Activated B cell treated with CpG ODN at 0.5 μM for 24 hours (primary cell): ENCODE data around the gene ALDH3A2. TPM values are rescaled to one million over a fixed set of nuclear protein-coding genes. Genes with fewer than 3 reads are reported as not detected.

Experiments used
- ATAC-seq: fragments of 200-7000 bp; cut with Tn5 transposase; one replicate; pipeline ENCODE4 v1.10.0; 2021; ENCODE audit warnings: low read depth, mild to moderate bottlenecking, moderate library complexity
- CTCF ChIA-PET: fragments of 350-600 bp; sonication (Branson Sonifier 250); formaldehyde crosslinking; loops from one replicate; lab custom pipeline; 2021; ENCODE audit warnings: antibody characterized with exemption; lab: Charles Lee
- POLR2A ChIA-PET: fragments of 350-600 bp; sonication (Branson Sonifier 250); formaldehyde crosslinking; loops from one replicate; lab custom pipeline; 2021; ENCODE audit warnings: antibody characterized with exemption; lab: Charles Lee
- DNase-seq: peaks from one replicate; pipeline ENCODE4 v3.0.0; 2022
- H3K27ac Mint-ChIP-seq: one replicate; pipeline ENCODE4 v1.8.0; 2020; ENCODE audit warnings: mixed read lengths
- H3K27me3 Mint-ChIP-seq: one replicate; pipeline ENCODE4 v1.8.0; 2021; ENCODE audit warnings: mixed read lengths
- H3K36me3 Mint-ChIP-seq: one replicate; pipeline ENCODE4 v1.8.0; 2021; ENCODE audit warnings: low read depth, mixed read lengths
- H3K4me1 Mint-ChIP-seq: one replicate; pipeline ENCODE4 v1.8.0; 2021; ENCODE audit warnings: mixed read lengths
- H3K4me3 Mint-ChIP-seq: one replicate; pipeline ENCODE4 v1.8.0; 2020; ENCODE audit warnings: mild to moderate bottlenecking, mixed read lengths
- H3K9me3 Mint-ChIP-seq: one replicate; pipeline ENCODE4 v1.8.0; 2020; ENCODE audit warnings: mixed read lengths
- intact Hi-C: fragments of 100-400 bp; cut with micrococcal nuclease; formaldehyde crosslinking; loops from one replicate; pipeline ENCODE4 v1.15.1; 2024
- total RNA-seq: library from RNA; stranded (reverse); gene quantifications from 2 replicates; pipeline ENCODE4 v1.2.3, GENCODE V29; 2022
- TF ChIP-seq, protein P1 (sequence below): fragments of 200-600 bp; IDR thresholded peaks from one replicate; pipeline ENCODE4 v1.8.0; 2022; ENCODE audit warnings: antibody characterized with exemption, mild to moderate bottlenecking

Gene ALDH3A2
- total RNA-seq, 1 donor from 2014 or later, result 18.3 TPM

GRCh38 chr17:19618015-19618414 lies 30.5 kb upstream of the ALDH3A2 start:
- no peaks in the 10 kb centered on the region for H3K27me3 Mint-ChIP-seq
- TF ChIP-seq, protein P1, sequence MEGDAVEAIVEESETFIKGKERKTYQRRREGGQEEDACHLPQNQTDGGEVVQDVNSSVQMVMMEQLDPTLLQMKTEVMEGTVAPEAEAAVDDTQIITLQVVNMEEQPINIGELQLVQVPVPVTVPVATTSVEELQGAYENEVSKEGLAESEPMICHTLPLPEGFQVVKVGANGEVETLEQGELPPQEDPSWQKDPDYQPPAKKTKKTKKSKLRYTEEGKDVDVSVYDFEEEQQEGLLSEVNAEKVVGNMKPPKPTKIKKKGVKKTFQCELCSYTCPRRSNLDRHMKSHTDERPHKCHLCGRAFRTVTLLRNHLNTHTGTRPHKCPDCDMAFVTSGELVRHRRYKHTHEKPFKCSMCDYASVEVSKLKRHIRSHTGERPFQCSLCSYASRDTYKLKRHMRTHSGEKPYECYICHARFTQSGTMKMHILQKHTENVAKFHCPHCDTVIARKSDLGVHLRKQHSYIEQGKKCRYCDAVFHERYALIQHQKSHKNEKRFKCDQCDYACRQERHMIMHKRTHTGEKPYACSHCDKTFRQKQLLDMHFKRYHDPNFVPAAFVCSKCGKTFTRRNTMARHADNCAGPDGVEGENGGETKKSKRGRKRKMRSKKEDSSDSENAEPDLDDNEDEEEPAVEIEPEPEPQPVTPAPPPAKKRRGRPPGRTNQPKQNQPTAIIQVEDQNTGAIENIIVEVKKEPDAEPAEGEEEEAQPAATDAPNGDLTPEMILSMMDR, result no peak
- intact Hi-C loops, result no loop called here
- POLR2A ChIA-PET, result no interaction called here
- no peaks in the 10 kb centered on the region for H3K4me1 Mint-ChIP-seq
- ATAC-seq (no peak), DNase-seq (no peak)
- no peak overlapping the region for H3K27ac Mint-ChIP-seq
- CTCF ChIA-PET, result no interaction called here
- H3K9me3 Mint-ChIP-seq, result peaks cover 27% of the 10 kb centered on the region
- H3K4me3 Mint-ChIP-seq, result no peak overlapping the region
- H3K36me3 Mint-ChIP-seq, result peaks cover 13% of the 10 kb centered on the region

- peaks cover 27% of the 10 kb centered on the region for H3K9me3 Mint-ChIP-seq
- H3K27ac Mint-ChIP-seq, result no peak overlapping the region
- H3K27me3 Mint-ChIP-seq, result peaks cover 5% of the 10 kb centered on the region
- no peak for DNase-seq
- H3K4me3 Mint-ChIP-seq, result no peak overlapping the region
- H3K4me1 Mint-ChIP-seq, result no peaks in the 10 kb centered on the region
- no peak for ATAC-seq
- ChIA-PET POLR2A (no interaction called here), CTCF (no interaction called here)
- peaks cover 13% of the 10 kb centered on the region for H3K36me3 Mint-ChIP-seq
- TF ChIP-seq, protein P1, result no peak
- intact Hi-C loops, result no loop called here
Observed at GRCh38 chr17:19619705-19620325, 28.7 kb upstream of the ALDH3A2 start.

- DNase-seq (no peak), ATAC-seq (no peak)
- Mint-ChIP-seq H3K4me3 (no peak overlapping the region), H3K27ac (no peak overlapping the region), H3K9me3 (peaks cover 27% of the 10 kb centered on the region), H3K4me1 (no peaks in the 10 kb centered on the region), H3K27me3 (peaks cover 8% of the 10 kb centered on the region), H3K36me3 (peaks cover 13% of the 10 kb centered on the region)
- TF ChIP-seq, protein P1, result no peak
- intact Hi-C loops, result no loop called here
- CTCF ChIA-PET, result no interaction called here
- POLR2A ChIA-PET, result no interaction called here
Observed at GRCh38 chr17:19621697-19622096, 26.9 kb upstream of the ALDH3A2 start.

GRCh38 chr17:19626079-19626478 lies 22.5 kb upstream of the ALDH3A2 start:
- no peak overlapping the region for H3K27ac Mint-ChIP-seq
- H3K9me3 Mint-ChIP-seq, result peaks cover 2% of the 10 kb centered on the region
- H3K4me1 Mint-ChIP-seq, result no peaks in the 10 kb centered on the region
- DNase-seq (no peak), ATAC-seq (no peak)
- H3K4me3 Mint-ChIP-seq, result no peak overlapping the region
- ChIA-PET CTCF (interaction anchor here (0.7 kb wide), 1 partner anchor 10 kb away, joined by 3 read pairs; no protein-coding TSS in a partner anchor), POLR2A (no interaction called here)
- intact Hi-C loops, result no loop called here
- TF ChIP-seq, protein P1, result no peak
- peaks cover 17% of the 10 kb centered on the region for H3K27me3 Mint-ChIP-seq
- no peaks in the 10 kb centered on the region for H3K36me3 Mint-ChIP-seq

- DNase-seq (no peak), ATAC-seq (no peak)
- no peak overlapping the region for H3K4me3 Mint-ChIP-seq
- H3K4me1 Mint-ChIP-seq, result no peaks in the 10 kb centered on the region
- H3K9me3 Mint-ChIP-seq, result no peaks in the 10 kb centered on the region
- intact Hi-C loops, result no loop called here
- no peaks in the 10 kb centered on the region for H3K36me3 Mint-ChIP-seq
- ChIA-PET POLR2A (no interaction called here), CTCF (interaction anchor here (1.1 kb wide), 1 partner anchor 135 kb away, joined by 3 read pairs; no protein-coding TSS in a partner anchor)
- TF ChIP-seq, protein P1, result no peak
- H3K27ac Mint-ChIP-seq, result no peak overlapping the region
- peaks cover 18% of the 10 kb centered on the region for H3K27me3 Mint-ChIP-seq
Observed at GRCh38 chr17:19629449-19629848, 19.1 kb upstream of the ALDH3A2 start.
